GM19455 (cell line): ENCODE data around the gene PLEKHG3.

ENCODE experiments used
- ATAC-seq: cut with Tn5 transposase; IDR thresholded peaks from one replicate; pipeline ENCODE4 v1.9.1; 2021; ENCODE audit not compliant: unreplicated experiment

PLEKHG3 gene

DNA sequence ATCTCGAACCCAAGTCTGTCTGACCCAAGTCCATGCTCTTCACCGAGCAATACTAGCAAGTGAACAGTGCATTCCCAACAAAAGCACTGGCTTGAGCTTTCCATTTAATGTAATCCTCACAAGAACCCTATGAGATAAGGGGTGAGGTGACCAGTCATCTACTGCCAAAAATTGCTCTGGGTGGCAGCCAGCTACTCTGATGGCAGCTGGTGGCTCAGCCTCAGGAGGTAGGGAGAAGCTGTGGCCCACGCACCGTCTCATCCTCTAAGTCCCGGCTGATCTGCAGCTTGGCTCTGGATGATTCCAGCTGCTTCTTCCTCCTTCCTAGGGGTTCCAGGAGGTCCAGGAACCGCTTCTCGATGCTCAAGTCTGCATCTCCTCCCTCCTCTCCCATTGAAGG is 75.2 kb downstream of the PLEKHG3 start:
- no peak for ATAC-seq

GRCh38 chr14:64782196-64782595 is 78.0 kb downstream of the PLEKHG3 start:
- no peak for ATAC-seq

DNA sequence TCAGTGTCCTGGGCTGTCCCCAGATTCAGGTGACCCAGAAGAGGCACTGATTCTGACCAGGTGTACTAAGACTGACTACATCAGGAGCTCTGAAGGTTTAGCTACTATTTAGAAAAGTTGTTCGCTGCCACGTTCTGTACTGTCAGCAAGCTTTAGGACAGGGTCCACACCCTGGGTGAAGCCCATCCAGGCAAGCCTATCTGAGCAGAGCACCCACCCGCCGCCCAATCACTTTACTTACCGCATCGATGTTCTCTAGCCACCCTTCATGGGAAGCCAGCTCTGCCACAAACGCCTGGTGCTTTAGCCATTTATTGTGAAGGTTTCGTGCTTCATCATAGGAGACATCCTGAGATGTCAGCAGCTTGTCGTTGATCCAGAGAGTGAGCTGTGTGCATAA is 79.8 kb downstream of the PLEKHG3 start:
- no peak for ATAC-seq

- ATAC-seq = no peak
Observed at GRCh38 chr14:64786296-64787149, 82.3 kb downstream of the PLEKHG3 start.

- ATAC-seq = no peak
Observed at GRCh38 chr14:64787619-64788018, 83.4 kb downstream of the PLEKHG3 start.

- no peak for ATAC-seq
Observed at GRCh38 chr14:64788706-64789105, 84.5 kb downstream of the PLEKHG3 start.

- no peak for ATAC-seq
Observed at GRCh38 chr14:64789696-64790095, 85.5 kb downstream of the PLEKHG3 start.

- ATAC-seq = no peak
Observed at GRCh38 chr14:64790478-64790877, 86.3 kb downstream of the PLEKHG3 start.

DNA sequence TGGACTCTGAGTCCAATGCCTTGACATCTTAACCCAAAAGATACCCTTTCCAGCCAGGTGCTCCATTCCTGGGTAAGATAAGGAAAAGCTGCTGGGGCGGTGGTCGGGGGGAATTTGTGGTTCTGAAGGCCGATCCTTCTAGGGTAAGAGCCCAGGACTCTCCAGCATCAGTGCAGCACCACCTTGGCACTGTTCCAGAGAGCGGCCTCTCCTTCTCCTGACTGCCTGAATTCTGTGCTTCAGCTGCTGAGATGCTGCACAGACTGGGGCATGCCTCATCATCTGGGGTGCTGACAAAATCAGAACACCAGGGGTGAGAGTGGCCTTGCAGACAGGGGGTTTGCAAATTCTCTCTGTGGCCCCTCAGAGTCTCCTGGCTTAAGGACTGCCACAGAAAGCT is 88.0 kb downstream of the PLEKHG3 start:
- ATAC-seq = no peak

GRCh38 chr14:64792871-64793560 is 88.8 kb downstream of the PLEKHG3 start:
- ATAC-seq = no peak

GRCh38 chr14:64795211-64795610 is 91.0 kb downstream of the PLEKHG3 start:
- ATAC-seq = no peak

DNA sequence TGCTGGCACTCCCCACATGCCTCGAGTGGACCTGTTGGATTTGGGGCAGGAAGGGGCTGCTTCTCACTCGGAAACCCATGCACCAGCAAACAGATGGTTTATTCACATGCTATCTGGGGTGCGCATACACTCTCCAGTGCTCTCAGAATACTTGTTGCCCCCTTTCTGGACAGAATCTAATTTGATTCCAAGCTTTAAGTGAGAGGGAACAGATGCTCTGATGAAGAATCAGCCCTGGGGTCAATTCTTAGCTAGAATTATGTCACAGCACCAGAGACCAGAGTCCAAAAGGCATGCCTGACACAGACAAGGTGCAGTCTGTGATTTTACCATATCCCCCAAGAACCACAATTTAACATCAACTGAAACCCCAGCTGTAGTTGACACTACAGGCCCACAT is 91.7 kb downstream of the PLEKHG3 start:
- no peak for ATAC-seq

DNA sequence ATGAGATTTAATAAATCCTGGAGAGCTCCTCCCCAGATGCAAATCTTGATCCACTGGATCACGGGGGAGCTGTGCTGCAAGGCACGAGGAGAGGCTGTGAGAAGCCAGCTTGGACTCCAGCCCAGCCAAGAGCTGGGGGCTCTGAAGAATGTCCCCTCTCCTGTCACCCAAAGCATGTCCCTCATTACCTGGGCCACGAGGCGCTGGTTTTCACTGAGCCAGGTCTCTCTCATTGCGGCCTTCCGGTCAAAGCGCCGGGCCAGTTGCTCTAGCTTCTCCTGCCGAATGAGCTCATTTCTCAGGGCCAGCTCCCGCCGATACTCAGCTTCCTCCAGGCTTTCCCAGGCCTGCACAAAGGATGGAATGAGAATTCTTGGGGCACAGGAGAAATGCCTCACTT is 92.1 kb downstream of the PLEKHG3 start:
- no peak for ATAC-seq

DNA sequence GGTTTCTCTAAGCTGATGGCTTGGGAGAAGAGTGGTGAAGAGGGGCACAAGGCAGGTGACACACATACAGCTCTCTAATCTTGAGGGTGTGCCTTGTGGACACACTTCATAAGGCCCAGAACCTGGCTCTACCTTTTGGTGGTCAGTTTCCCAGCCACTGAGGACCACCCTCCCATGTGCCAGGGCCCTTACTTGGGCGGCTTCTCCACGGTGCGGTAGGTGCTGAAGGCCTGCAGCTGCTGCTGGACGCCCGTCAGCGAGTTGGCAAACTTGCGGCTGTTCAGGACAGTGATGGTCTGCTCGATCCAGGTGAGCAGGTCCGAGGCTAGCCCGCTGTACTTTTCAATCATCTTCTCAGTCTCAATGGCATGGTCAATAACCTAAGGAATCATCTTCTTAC is 95.3 kb downstream of the PLEKHG3 start:
- ATAC-seq = no peak
